Neural progenitor cell (in vitro differentiated cells): ENCODE measurements around the gene SDK1. TPM values are rescaled to one million over a fixed set of nuclear protein-coding genes. Genes with fewer than 3 reads are reported as not detected.

Experiments
- DNase-seq: peaks from one replicate; pipeline ENCODE4 v3.0.0-alpha.2; 2016; ENCODE audit warnings: low spot score
- H2AFZ ChIP-seq: fragments of 200-600 bp; sonication (generic); replicated peaks from 2 replicates; pipeline ENCODE4 v1.6.1; 2016; ENCODE audit warnings: antibody characterized with exemption
- H3F3A ChIP-seq: fragments of 200-600 bp; sonication (generic); 2 replicates; pipeline ENCODE4 v1.6.1; 2016; ENCODE audit warnings: antibody characterized with exemption, low read depth
- H3K27ac ChIP-seq: fragments of 200-600 bp; sonication (generic); 2 replicates; pipeline ENCODE4 v1.5.1; 2016; ENCODE audit warnings: mild to moderate bottlenecking
- H3K27me3 ChIP-seq: fragments of 200-600 bp; sonication (generic); 2 replicates; pipeline ENCODE4 v1.6.1; 2016; ENCODE audit warnings: mild to moderate bottlenecking, moderate library complexity
- H3K36me3 ChIP-seq: fragments of 200-600 bp; sonication (generic); 2 replicates; pipeline ENCODE4 v1.5.1; 2016
- H3K4me1 ChIP-seq: fragments of 200-600 bp; sonication (generic); 2 replicates; pipeline ENCODE4 v1.6.1; 2016; ENCODE audit warnings: mixed run types
- H3K4me2 ChIP-seq: fragments of 200-600 bp; sonication (generic); 2 replicates; pipeline ENCODE4 v1.6.1; 2016
- H3K4me3 ChIP-seq: fragments of 200-600 bp; sonication (generic); 2 replicates; pipeline ENCODE4 v1.5.1; 2016
- H3K79me2 ChIP-seq: fragments of 200-600 bp; sonication (generic); 2 replicates; pipeline ENCODE4 v1.6.1; 2016; ENCODE audit warnings: low read depth
- H3K9ac ChIP-seq: fragments of 200-600 bp; sonication (generic); 2 replicates; pipeline ENCODE4 v1.6.1; 2016
- H3K9me3 ChIP-seq: fragments of 200-600 bp; sonication (generic); 2 replicates; pipeline ENCODE4 v1.5.1; 2016; ENCODE audit warnings: low read depth
- H4K20me1 ChIP-seq: fragments of 200-600 bp; sonication (generic); 2 replicates; pipeline ENCODE4 v1.6.1; 2016; ENCODE audit warnings: low read depth
- H3K27ac Mint-ChIP-seq: 3 replicates; pipeline ENCODE4 v1.8.0; 2021; ENCODE audit warnings: mixed read lengths
- H3K27me3 Mint-ChIP-seq: 2 replicates; pipeline ENCODE4 v1.8.0; 2022; ENCODE audit warnings: low read depth, mild to moderate bottlenecking, inconsistent platforms, moderate library complexity, mixed read lengths; ENCODE audit not compliant: insufficient read depth
- H3K36me3 Mint-ChIP-seq: 3 replicates; pipeline ENCODE4 v1.8.0; 2021; ENCODE audit warnings: mixed read lengths
- H3K4me1 Mint-ChIP-seq: 3 replicates; pipeline ENCODE4 v1.8.0; 2021; ENCODE audit warnings: mixed read lengths
- H3K4me3 Mint-ChIP-seq: 3 replicates; pipeline ENCODE4 v1.8.0; 2021; ENCODE audit warnings: mild to moderate bottlenecking, moderate library complexity, mixed read lengths
- H3K9me3 Mint-ChIP-seq: 3 replicates; pipeline ENCODE4 v1.8.0; 2020; ENCODE audit warnings: mixed read lengths
- EZH2 ChIP-seq: fragments of 200-600 bp; sonication (generic); IDR thresholded peaks from 2 replicates; pipeline ENCODE4 v1.6.1; 2017; ENCODE audit warnings: antibody characterized with exemption, mild to moderate bottlenecking, moderate library complexity
- EZH2phosphoT487 ChIP-seq: fragments of 200-600 bp; sonication (generic); IDR thresholded peaks from 2 replicates; pipeline ENCODE4 v1.6.1; 2017; ENCODE audit warnings: antibody characterized with exemption
- total RNA-seq: library from RNA; depleted of rRNA; stranded (reverse); fragments of >200 nt; gene quantifications from 2 replicates; pipeline ENCODE4 v1.2.3, GENCODE V29; 2015; ENCODE audit warnings: low replicate concordance
- TF ChIP-seq, protein P1 (sequence below): fragments of 200-600 bp; sonication (generic); IDR thresholded peaks from 2 replicates; pipeline ENCODE4 v1.5.1; 2017; ENCODE audit warnings: antibody characterized with exemption, mild to moderate bottlenecking

SDK1 gene
- total RNA-seq, 1 donor from 2014 or later = 4.9 TPM

DNA sequence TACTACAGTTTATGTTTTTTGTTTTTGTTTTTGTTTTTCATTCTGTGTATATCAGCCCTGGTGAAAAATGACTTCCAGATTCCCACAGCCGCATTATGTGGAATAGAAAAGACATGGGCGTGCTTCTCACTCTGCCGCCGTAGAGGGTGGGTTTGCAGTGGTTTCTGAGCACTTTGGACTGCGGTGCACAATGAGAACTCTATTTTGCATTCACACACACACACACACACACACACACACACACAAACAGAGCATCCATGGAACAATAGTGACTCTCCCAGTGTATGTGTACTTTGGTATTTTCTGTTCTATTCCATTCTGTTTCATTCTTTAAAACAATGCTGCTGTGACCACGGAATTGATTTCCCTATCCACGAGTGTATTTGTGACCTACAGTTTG lies 723.8 kb downstream of the SDK1 start:
- peaks cover 3% of the 10 kb centered on the region for H3K4me1 Mint-ChIP-seq
- Histone ChIP-seq H3K4me2 (no peak overlapping the region), H3K36me3 (no peaks in the 10 kb centered on the region), H3K9me3 (no peaks in the 10 kb centered on the region), H2AFZ (no peak overlapping the region), H3K9ac (no peak overlapping the region), H4K20me1 (no peaks in the 10 kb centered on the region), H3K27me3 (no peaks in the 10 kb centered on the region), H3K27ac (no peak overlapping the region), H3F3A (no peaks in the 10 kb centered on the region), H3K79me2 (no peaks in the 10 kb centered on the region), H3K4me3 (no peak overlapping the region), H3K4me1 (no peaks in the 10 kb centered on the region)
- no peak overlapping the region for H3K27ac Mint-ChIP-seq
- H3K36me3 Mint-ChIP-seq = peaks cover 20% of the 10 kb centered on the region
- DNase-seq = no peak
- no peak overlapping the region for H3K4me3 Mint-ChIP-seq
- H3K27me3 Mint-ChIP-seq = peaks cover 2% of the 10 kb centered on the region
- no peak for TF ChIP-seq EZH2
- H3K9me3 Mint-ChIP-seq = peaks cover 3% of the 10 kb centered on the region

- H3K4me3 ChIP-seq = no peak overlapping the region
- no peaks in the 10 kb centered on the region for H3K79me2 ChIP-seq
- H3K9me3 ChIP-seq = no peaks in the 10 kb centered on the region
- TF ChIP-seq, protein P1, sequence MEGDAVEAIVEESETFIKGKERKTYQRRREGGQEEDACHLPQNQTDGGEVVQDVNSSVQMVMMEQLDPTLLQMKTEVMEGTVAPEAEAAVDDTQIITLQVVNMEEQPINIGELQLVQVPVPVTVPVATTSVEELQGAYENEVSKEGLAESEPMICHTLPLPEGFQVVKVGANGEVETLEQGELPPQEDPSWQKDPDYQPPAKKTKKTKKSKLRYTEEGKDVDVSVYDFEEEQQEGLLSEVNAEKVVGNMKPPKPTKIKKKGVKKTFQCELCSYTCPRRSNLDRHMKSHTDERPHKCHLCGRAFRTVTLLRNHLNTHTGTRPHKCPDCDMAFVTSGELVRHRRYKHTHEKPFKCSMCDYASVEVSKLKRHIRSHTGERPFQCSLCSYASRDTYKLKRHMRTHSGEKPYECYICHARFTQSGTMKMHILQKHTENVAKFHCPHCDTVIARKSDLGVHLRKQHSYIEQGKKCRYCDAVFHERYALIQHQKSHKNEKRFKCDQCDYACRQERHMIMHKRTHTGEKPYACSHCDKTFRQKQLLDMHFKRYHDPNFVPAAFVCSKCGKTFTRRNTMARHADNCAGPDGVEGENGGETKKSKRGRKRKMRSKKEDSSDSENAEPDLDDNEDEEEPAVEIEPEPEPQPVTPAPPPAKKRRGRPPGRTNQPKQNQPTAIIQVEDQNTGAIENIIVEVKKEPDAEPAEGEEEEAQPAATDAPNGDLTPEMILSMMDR = no peak
- no peak for TF ChIP-seq EZH2phosphoT487
- TF ChIP-seq EZH2 = no peak
- H3K27ac Mint-ChIP-seq = no peak overlapping the region
- no peak overlapping the region for H3K4me3 Mint-ChIP-seq
- H3K4me1 Mint-ChIP-seq = peaks cover 3% of the 10 kb centered on the region
- H3K9me3 Mint-ChIP-seq = peaks cover 2% of the 10 kb centered on the region
- H3F3A ChIP-seq = no peaks in the 10 kb centered on the region
- peaks cover 16% of the 10 kb centered on the region for H3K36me3 Mint-ChIP-seq
- peaks cover 2% of the 10 kb centered on the region for H3K27me3 Mint-ChIP-seq
- no peak for DNase-seq
- H3K27ac ChIP-seq = no peak overlapping the region
- no peak overlapping the region for H2AFZ ChIP-seq
- H3K4me2 ChIP-seq = no peak overlapping the region
- no peak overlapping the region for H3K9ac ChIP-seq
- H3K36me3 ChIP-seq = no peaks in the 10 kb centered on the region
- H3K27me3 ChIP-seq = no peaks in the 10 kb centered on the region
- H3K4me1 ChIP-seq = no peaks in the 10 kb centered on the region
- no peaks in the 10 kb centered on the region for H4K20me1 ChIP-seq
Observed at GRCh38 chr7:4025210-4025609, 724.2 kb downstream of the SDK1 start.

- Histone ChIP-seq H3K79me2 (no peaks in the 10 kb centered on the region), H4K20me1 (no peaks in the 10 kb centered on the region), H3K9me3 (no peaks in the 10 kb centered on the region), H2AFZ (no peak overlapping the region), H3K36me3 (no peaks in the 10 kb centered on the region), H3K4me1 (no peaks in the 10 kb centered on the region), H3K9ac (no peak overlapping the region), H3K4me3 (no peak overlapping the region), H3K27ac (no peak overlapping the region), H3K4me2 (no peak overlapping the region), H3F3A (no peaks in the 10 kb centered on the region), H3K27me3 (no peaks in the 10 kb centered on the region)
- TF ChIP-seq, protein P1 = no peak
- TF ChIP-seq EZH2phosphoT487 (no peak), EZH2 (no peak)
- Mint-ChIP-seq H3K4me3 (no peak overlapping the region), H3K9me3 (no peaks in the 10 kb centered on the region), H3K27ac (no peak overlapping the region), H3K4me1 (peaks cover 3% of the 10 kb centered on the region), H3K27me3 (peaks cover 2% of the 10 kb centered on the region), H3K36me3 (peaks cover 9% of the 10 kb centered on the region)
- no peak for DNase-seq
Observed at GRCh38 chr7:4025694-4026615, 724.9 kb downstream of the SDK1 start.

DNA sequence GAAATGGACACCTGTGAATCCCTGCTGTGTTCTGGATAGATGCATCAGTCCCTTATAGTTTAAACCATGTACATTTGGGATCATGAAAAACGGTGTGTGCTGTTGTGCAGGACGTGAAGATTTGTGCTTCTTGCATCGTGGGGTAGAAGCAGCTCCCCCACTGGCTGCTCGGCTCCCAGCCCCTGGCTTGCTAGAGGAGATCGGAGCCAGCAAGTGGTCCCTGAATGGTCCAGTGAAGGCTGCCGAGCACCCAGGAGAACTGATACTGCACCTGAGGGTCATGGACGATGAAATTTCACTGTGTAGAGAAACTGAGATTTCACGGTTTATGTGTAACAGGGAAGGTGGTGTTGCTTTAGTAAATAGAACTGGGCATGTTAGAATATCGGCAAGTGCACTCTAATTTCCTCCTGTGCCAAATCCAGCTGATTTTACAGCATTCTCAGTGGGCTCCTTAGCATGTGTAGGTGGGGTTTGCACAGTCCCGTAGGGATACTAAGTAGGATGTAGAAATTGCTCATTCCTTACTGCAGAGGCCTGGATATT lies 726.0 kb downstream of the SDK1 start:
- H3K4me3 ChIP-seq = no peak overlapping the region
- Mint-ChIP-seq H3K4me1 (peaks cover 3% of the 10 kb centered on the region), H3K9me3 (no peaks in the 10 kb centered on the region), H3K4me3 (no peak overlapping the region), H3K36me3 (peaks cover 8% of the 10 kb centered on the region), H3K27ac (no peak overlapping the region), H3K27me3 (peaks cover 2% of the 10 kb centered on the region)
- TF ChIP-seq EZH2 (no peak), EZH2phosphoT487 (no peak)
- TF ChIP-seq, protein P1 = no peak
- no peak overlapping the region for H3K4me2 ChIP-seq
- no peak overlapping the region for H3K9ac ChIP-seq
- no peak overlapping the region for H3K27ac ChIP-seq
- H2AFZ ChIP-seq = no peak overlapping the region
- H3K4me1 ChIP-seq = no peaks in the 10 kb centered on the region
- H3F3A ChIP-seq = no peaks in the 10 kb centered on the region
- no peak for DNase-seq
- no peaks in the 10 kb centered on the region for H3K36me3 ChIP-seq
- H3K79me2 ChIP-seq = no peaks in the 10 kb centered on the region
- H4K20me1 ChIP-seq = no peaks in the 10 kb centered on the region
- no peaks in the 10 kb centered on the region for H3K27me3 ChIP-seq
- H3K9me3 ChIP-seq = no peaks in the 10 kb centered on the region
